Measurements from ENCODE around the gene FRMD3.

Gene FRMD3

GRCh38 chr9:83514767-83515166 lies 23.4 kb downstream of the FRMD3 start:
- DNase-seq (ENCODE audit: low read depth): no peak
- no peak for TF ChIP-seq CTCF (IDR thresholded peaks at IDR 0.05; ENCODE audit: control insufficient read depth, extremely low read depth, insufficient read depth)
- no peak overlapping the region for H3K4me3 ChIP-seq (ENCODE audit: low read depth, low read length)

DNA sequence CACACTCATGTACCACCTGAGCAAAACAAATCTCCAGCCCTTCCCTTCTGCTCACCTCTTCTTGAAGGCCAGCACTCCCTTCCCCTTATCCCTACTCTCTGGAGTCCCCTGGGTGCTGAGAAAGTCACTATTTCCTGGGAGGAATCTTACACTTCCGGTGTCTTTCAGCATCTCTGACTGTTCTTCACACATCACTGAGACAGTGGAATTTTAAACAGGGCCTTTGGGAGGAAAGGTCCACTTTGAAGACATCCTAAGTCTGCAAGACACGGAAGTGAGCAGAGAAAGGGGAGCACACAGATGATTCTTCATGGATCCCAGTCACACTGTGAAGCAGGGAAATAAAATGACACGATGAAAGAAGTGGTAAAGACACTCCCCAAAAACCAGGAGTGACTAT lies 25.6 kb downstream of the FRMD3 start:
- no peak for DNase-seq (ENCODE audit: low read depth)
- no peak for TF ChIP-seq CTCF (IDR thresholded peaks at IDR 0.05; ENCODE audit: control insufficient read depth, extremely low read depth, insufficient read depth)
- no peak overlapping the region for H3K4me3 ChIP-seq (ENCODE audit: low read depth, low read length)

DNA sequence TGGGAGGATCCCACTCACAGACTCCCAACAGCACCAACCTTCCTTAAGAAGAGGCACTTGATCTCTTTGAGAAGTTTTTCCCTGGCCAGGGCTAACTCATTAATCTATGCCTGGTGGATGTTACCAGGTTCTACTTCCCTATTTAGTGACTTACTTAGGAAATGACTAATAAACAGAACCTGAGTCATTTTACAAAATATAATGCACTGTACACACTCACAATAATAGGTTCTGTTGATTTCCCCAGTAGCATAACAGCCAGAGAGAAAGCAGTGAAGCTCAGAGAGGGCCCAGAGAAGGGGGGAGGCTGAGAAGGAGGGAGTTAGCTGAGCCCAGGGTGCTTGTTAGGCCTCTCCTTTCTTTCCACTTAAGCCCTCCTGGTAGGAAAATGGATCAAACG lies 27.1 kb downstream of the FRMD3 start:
- DNase-seq (ENCODE audit: low read depth): no peak
- no peak for TF ChIP-seq CTCF (IDR thresholded peaks at IDR 0.05; ENCODE audit: control insufficient read depth, extremely low read depth, insufficient read depth)
- no peak overlapping the region for H3K4me3 ChIP-seq (ENCODE audit: low read depth, low read length)

- H3K4me3 ChIP-seq (ENCODE audit: low read depth, low read length): no peak overlapping the region
- TF ChIP-seq CTCF (IDR thresholded peaks at IDR 0.05; ENCODE audit: control insufficient read depth, extremely low read depth, insufficient read depth): no peak
- DNase-seq (ENCODE audit: low read depth): no peak
Observed at GRCh38 chr9:83509402-83509801, 28.8 kb downstream of the FRMD3 start.

DNA sequence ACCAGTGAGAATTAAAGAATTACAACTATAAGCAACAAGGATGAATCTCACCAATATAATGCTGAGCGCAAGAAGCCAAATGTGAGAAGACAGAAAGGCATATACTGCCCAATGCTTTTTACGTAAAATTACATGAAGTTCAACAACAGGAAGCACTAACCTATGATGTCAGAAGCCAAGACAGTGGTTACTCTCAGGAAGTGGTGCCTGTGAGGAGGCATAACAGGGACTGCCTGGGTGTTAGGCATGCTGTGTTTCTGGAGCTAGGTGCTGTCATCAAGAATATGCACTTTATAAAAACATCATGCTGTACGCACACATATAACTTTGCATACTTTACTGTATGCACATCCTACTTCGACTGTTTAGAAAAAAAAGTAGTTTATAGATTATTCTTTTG lies 30.1 kb downstream of the FRMD3 start:
- no peak for DNase-seq (ENCODE audit: low read depth)
- no peak overlapping the region for H3K4me3 ChIP-seq (ENCODE audit: low read depth, low read length)
- TF ChIP-seq CTCF (IDR thresholded peaks at IDR 0.05; ENCODE audit: control insufficient read depth, extremely low read depth, insufficient read depth): no peak

- H3K4me3 ChIP-seq (ENCODE audit: low read depth, low read length): no peak overlapping the region
- no peak for TF ChIP-seq CTCF (IDR thresholded peaks at IDR 0.05; ENCODE audit: control insufficient read depth, extremely low read depth, insufficient read depth)
- DNase-seq (ENCODE audit: low read depth): no peak
Observed at GRCh38 chr9:83505282-83505681, 32.9 kb downstream of the FRMD3 start.

- DNase-seq (ENCODE audit: low read depth): no peak
- TF ChIP-seq CTCF (IDR thresholded peaks at IDR 0.05; ENCODE audit: control insufficient read depth, extremely low read depth, insufficient read depth): no peak
- H3K4me3 ChIP-seq (ENCODE audit: low read depth, low read length): no peak overlapping the region
Observed at GRCh38 chr9:83503866-83504265, 34.3 kb downstream of the FRMD3 start.
